ENCODE measurements around the gene COL6A1.

Gene COL6A1, protein sequence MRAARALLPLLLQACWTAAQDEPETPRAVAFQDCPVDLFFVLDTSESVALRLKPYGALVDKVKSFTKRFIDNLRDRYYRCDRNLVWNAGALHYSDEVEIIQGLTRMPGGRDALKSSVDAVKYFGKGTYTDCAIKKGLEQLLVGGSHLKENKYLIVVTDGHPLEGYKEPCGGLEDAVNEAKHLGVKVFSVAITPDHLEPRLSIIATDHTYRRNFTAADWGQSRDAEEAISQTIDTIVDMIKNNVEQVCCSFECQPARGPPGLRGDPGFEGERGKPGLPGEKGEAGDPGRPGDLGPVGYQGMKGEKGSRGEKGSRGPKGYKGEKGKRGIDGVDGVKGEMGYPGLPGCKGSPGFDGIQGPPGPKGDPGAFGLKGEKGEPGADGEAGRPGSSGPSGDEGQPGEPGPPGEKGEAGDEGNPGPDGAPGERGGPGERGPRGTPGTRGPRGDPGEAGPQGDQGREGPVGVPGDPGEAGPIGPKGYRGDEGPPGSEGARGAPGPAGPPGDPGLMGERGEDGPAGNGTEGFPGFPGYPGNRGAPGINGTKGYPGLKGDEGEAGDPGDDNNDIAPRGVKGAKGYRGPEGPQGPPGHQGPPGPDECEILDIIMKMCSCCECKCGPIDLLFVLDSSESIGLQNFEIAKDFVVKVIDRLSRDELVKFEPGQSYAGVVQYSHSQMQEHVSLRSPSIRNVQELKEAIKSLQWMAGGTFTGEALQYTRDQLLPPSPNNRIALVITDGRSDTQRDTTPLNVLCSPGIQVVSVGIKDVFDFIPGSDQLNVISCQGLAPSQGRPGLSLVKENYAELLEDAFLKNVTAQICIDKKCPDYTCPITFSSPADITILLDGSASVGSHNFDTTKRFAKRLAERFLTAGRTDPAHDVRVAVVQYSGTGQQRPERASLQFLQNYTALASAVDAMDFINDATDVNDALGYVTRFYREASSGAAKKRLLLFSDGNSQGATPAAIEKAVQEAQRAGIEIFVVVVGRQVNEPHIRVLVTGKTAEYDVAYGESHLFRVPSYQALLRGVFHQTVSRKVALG

DNA sequence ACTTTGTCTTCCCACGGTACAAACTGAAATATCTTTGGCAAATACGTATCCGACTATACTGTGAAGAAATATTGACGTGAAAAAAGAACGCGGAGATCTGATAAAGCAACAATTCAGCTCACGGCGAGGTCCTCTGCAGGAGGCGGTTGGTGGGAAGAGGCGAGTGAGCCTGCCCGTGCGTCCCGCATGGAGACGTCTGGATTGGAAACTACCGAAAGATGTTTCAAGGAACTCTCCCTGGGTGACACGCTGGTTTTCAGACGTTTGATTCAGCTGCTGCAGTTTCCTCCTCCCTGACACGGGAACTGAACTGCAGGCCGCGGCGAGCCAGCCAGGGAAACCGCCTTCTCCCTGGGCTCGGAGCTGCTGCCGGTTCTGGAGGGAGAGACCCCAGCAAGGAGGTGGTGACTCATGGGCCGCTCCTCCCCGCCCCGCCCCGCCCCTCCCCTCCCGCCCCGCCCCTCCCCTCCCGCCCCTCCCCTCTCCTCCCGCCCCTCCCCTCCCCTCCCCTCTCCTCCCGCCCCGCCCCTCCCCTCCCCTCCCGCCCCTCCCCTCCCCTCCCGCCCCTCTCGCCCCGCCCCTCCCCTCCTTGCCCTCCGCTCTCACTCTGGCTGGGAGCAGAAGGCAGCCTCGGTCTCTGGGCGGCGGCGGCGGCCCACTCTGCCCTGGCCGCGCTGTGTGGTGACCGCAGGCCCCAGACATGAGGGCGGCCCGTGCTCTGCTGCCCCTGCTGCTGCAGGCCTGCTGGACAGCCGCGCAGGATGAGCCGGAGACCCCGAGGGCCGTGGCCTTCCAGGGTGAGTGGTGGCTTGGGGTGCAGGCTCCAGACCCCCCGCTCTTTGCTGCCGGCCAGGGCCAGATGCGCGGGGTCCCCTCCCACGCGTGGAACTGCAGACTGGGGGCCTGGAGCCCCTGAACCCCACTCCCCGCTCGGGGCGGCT is at the start of gene COL6A1:
Gene COL6A1, plus strand, starts transcription at position 620 of the 941 bp plus-strand sequence. Its CDS starts 81 bp downstream, at position 701.
- peak; percentile 41 for DNase-seq (ENCODE audit: low spot score)

DNA sequence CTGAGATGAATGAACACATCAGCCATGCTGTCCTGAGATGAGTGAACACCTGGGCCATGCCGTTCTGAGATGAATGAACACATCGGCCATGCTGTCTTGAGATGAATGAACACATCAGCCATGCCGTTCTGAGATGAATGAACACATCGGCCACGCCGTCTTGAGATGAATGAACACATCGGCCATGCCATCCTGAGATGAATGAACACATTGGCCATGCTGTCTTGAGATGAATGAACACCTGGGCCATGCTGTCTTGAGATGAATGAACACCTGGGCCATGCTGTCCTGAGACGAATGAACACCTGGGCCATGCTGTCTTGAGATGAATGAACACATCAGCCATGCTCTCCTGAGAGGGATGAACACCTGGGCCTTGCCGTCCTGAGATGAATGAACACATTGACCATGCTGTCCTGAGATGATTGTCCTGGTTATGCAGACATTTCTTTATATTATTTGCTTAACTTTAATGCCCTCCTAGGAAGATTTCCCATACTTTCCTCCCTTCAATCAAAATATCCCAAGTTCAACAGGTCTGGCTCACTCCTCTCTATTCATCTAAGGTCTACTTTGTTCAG is 48.6 kb upstream of the COL6A1 start:
- DNase-seq (ENCODE audit: low spot score): no peak

DNA sequence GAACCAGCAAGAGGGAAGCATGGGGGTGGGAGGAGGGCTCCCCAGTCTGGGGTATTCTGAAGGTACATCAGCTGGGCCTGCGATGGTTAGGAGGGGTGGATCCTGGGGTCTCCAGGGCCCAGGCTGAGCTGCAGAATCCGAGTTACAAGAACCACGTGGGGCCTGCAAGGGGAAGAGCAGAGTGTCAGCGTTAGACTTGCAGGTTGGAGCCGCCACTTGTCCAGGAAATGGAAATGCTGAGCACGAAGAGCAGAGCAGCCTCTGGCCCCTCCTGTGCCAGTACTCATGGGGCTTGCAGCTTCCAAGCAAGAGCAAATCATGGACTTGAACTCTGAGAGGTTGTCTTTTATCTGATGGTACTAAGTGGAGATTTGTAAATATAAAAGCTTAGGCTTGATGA is 47.5 kb upstream of the COL6A1 start:
- DNase-seq (ENCODE audit: low spot score): no peak

DNA sequence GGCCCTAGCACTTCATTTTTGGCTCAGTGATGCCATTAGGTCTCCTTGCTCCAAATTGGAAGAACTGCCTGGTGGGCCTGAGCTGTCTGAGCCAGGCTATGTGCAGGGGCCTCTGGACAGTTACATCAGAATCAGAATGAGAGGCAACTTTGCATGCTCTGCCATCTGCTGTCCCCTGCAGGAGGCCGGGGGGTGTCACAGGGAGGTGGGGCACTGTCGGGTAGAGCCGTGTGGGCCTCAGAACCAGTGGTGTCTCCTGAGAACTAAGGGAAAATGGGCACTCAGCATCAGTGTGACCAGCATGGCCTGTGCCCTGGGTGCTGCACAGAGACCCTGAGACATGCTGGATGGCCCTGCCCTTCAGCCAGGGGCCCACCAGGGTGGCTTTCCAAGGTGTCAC is 47.0 kb upstream of the COL6A1 start:
- DNase-seq (ENCODE audit: low spot score): no peak

DNA sequence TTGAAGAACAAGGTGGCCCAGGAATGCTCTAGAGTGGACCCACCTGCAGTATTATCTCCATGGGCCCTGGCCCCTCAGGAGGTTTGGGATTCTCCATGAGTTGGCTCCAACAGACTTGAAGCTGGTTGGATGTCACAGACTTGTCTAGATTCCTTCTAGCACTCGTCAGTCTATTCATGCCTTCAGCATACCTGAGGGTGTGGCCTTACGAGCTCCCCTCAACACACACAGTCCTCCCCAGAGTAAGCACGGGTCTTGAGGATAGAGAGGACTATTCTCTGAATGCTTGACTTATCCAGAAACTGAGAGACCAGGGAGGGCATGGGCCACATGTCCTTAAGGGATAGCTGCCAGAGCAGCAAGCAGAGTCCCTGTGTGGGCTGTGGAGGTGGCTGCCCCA is 45.9 kb upstream of the COL6A1 start:
- no peak for DNase-seq (ENCODE audit: low spot score)

DNA sequence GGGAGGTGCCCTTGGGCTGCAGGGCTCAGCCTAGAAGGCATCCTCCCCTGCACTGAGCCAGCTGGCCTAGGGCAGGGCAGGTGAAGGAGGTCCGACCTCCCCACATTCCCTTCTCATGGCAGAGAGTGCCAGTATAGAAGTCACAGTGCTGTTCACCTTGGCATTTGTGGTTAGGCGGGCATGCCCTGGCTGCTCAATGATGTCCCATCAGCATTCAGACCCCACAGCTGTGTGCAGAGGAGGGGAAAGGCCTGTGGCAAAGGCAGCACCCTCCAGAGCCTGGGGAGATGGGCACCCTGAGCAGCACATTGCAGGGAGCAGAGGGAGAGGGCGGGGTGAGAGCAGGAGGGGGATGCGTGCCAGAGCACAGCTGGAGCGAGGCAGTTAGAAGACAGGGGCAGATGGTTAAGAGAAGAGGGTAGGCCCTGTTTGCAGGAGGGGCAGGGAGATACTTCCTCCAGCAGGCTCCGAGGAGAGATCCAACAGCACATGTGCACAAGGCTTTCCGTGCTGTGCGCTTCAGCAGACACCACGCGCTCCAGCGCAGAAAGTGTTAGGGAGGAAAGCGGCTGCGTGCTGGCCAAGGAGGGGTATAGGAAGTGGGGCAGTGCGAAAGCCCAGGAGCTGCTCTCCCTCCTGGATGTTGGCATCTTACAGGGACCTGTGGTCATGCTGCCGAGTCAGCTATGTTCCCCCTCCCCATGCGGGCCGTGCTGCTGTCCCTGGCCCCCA is 43.7 kb upstream of the COL6A1 start:
- DNase-seq (ENCODE audit: low spot score): no peak

DNA sequence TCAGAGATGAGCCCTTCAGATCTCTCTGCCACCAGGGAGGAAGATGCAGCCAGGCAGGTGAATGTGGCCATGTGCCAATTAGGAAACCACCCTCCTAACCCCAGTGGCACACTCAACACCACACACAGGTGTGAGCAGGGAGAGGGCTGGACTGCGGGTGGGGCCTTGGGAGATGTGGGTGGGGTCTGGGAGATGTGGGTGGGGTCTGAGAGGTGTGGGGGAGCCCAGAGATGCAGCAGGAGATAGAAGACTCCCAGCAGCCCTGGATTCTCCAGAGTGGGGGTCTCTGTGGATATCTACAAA is 43.2 kb upstream of the COL6A1 start:
- no peak for DNase-seq (ENCODE audit: low spot score)

DNA sequence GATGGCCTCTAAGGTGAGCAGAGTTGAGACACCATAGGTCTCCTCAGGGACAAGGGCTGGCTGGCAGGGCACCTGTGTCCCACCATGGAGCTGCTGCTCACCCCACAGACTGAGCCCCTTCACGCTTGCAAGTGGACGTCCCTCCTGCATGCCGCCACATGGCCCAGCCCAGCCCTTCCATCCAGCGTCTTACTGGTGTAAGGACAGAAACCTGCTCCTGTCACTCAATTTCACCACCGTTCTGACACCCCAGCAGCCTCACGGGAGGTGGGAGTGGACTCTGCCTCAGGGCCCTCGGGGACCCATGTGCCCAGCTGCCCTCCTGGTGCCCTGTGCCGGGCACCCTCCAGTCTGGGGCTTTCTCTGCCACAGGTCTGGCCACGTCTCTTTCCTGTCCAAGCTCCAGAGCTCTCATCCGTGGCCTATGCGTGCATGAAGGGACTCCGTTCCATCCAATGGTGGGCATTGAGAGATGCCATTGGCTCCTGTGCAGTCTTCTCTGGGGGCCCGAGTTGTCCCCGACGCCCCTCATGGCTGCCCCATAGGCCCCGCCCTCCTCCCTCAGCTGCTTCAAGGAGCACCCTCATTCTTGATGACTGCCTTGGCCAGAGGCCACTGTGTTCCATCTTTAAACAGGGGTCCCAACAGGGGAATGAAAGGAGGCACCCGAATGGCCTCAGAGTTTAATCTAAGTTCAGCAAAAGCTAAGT is 42.6 kb upstream of the COL6A1 start:
- DNase-seq (ENCODE audit: low spot score): no peak

DNA sequence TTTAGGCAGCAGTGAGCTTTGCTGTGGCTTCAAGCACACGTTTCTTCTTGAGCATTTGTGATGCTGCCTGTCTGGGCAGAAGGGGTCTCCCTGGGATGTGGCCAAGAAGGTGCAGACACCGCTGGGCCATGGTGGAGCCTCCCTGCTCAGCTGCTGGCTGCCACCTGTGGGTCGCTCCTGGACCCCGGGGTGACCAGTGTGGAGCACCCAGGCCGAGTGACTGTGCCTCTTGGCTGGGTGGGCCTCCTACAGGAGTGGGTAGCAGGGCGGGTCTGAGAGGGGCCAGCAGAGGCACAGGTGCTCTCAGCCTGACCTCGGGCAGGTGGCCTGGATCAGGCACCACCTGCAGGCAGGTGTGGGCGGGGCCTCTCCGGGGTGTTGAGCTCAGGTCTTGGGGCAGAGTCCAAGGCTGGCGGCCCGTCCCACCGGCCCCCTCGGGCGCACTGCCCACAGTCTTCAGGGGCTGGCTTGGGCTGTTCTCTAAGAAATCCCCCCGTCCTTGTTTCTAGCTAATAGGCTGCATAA is 42.0 kb upstream of the COL6A1 start:
- no peak for DNase-seq (ENCODE audit: low spot score)

DNA sequence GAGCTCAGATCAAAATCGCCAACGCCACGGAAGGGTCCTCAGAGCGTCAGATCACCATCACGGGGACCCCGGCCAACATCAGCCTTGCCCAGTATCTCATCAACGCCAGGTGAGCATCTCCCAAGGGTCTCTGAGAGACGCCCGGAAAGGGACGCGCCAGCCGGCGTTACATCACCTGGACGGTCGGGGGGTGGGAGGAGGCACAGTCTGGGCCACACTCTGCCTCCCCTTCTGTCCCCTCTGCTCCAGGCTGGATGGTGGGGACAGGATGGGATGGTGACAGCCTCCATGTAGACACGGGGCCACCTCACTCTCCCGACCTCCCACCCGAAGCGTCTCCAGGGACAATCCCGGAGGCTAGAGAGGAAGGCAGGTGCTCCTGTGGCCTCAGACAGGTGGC is 41.5 kb upstream of the COL6A1 start:
- DNase-seq (ENCODE audit: low spot score): no peak

DNA sequence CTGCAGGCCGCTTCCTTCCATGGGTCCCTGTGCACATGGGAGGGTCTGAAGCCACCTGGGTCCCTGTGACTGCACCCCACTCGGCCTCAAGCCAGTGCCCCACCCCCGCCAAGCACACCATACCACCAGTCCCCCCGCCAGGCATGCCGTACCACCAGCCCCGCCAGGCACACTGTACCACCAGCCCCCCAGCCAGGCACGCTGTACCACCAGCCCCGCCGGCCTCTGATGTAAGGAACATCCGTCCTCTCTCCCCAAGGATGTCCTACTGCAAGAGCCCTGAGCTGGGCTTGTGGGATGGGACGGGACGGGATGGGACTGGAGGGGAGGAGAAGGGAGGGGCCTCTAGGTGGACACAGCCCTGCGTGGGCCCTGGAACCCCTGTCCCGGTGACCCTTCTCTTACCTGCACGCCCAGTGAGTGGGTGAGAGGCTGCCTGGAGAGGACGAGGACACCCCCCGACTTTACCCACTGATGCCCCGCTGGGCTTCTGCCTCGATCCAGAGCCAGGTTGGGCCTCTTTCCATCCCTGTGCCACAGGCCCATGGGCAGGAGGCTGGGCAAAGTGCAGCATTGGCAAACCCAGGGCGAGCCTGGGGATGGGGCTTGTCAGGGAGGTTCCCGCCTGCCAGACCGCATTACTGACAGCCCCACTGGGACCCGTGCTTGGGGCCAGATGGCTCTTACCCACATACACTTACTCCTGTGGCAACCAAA is 40.8 kb upstream of the COL6A1 start:
- no peak for DNase-seq (ENCODE audit: low spot score)

DNA sequence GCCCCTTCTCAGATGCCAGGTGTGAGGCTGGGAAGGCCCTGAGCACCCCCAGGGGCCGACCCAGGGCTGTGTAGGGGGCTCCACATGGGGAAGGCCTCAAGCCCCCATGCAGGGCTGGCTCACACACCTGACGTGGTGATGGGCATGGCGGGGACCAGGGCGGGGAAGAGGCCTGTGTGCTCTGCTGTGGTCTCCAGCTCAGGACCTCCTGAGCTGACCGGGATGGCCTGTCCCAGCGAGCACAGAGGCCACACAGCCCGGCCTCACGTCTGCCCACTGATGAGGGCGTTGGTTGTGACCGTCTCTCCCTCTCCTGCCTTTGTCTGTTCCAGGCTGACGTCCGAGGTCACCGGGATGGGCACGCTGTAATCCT is 40.2 kb upstream of the COL6A1 start:
- no peak for DNase-seq (ENCODE audit: low spot score)

DNA sequence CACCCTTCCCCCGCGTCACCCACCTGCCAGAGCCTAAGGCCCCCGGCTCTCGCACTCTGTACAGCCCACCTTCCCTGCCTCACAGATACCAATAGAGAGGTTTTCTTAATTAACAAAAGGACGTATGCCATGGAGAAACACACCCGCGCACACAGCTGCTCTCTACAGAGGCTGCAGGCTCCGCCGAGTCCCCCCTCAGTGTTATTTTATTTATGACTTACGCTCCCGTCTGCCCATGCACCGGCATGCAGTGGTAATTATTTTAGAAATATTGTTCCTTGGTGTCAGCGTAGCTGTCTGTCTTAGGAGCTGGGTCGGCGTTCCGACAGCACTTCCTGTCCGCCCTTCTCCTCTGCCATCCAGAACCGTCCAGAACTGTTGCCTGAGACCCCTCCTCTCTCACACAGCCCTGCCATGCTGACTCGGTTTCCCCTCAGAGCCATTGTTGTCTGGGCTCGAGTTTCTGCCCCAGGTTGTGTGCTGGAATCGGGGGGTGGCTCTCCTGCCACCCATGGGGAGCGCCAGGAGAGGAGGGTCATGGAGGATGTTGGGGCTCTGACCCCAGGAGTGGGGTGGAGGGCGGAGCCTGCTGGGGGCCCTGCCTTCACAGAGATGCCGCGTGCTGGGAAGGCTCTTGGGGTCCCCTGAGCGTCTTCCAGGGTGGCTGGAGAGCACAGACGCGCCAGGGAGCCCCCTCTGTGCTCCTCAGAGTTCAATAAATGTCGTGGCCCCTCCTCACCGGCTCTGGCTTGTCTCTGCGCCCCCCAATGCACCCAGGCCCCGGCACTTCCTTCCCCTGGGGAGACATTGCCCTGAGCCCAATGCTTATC is 39.6 kb upstream of the COL6A1 start:
- DNase-seq (ENCODE audit: low spot score): no peak

DNA sequence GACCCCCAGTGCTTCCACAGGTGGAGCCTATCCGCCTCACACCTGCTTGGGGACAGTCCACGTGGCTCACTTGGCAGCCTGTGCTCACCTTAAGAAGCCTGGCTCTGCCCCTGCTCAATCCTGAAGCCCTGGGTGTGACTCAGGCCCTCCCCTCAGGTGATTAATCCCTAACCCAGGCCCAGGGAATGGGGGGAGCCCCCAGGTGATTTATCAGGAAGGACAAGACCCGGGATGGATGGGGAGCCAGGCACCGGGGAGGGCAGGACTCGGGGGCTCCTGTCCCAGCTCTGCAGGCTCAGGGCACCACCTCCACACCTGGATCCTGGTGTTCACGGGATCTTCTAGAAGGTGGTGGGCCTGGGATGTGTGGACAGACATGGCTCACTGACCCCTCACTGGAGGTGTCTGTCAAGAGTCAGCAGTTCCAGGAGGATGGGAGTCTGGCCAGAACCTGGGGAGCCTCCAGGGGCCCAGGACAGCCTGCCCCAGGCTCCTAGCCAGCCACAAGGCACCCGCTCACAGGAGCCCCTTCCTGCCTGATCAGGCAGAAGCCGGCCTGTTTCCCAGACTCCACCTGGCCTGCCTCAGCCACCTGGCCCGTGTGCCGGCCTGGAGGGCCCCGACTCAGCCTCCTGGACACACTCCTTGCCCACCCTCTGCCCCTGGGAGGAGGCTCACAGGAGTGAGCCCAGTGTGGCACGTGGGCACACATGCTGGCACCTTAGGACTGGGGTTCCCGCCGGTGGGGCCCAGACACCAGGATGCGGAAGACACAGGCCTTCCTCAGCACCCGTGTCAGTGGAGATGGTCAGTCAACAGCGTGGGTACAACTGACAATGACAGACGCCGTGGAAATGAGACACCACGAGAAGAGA is 38.6 kb upstream of the COL6A1 start:
- no peak for DNase-seq (ENCODE audit: low spot score)

DNA sequence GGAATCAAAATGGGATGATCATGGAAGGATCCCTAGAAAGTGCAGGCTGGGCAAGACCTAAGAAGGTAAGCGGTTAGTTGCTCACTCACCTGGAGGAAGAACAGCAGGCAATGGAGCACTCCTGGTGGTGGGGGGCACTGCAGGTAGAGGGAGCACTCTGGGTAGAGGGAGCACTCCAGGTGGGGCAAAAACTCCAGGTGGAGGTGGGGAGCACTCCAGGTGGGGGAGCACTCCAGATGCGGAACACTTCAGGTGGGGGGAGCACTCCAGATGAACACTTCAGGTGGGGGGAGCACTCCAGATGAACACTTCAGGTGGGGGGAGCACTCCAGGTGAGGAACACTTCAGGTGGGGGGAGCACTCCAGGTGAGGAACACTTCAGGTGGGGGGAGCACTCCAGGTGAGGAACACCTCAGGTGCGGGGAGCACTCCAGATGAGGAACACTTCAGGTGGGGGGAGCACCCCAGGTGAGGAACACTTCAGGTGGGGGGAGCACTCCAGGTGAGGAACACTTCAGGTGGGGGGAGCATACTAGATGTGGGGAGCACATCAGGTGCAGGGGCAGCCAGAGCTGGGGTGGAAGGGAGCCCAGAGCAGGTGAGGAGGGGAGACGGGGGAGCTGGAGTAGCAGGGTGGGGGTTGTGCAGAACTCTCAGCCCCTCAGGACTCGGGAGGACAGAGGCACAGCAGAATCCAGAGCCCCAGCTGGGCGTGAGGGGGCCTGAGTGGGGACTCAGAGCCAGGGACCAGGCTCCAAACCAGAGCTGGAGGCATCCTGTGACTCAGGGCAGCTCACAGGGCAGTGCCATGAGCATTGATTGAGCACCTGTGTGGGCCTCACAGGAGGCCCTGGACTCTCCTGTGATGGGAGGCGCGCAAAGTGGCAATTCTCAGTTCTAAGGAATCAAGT is 37.7 kb upstream of the COL6A1 start:
- no peak for DNase-seq (ENCODE audit: low spot score)

DNA sequence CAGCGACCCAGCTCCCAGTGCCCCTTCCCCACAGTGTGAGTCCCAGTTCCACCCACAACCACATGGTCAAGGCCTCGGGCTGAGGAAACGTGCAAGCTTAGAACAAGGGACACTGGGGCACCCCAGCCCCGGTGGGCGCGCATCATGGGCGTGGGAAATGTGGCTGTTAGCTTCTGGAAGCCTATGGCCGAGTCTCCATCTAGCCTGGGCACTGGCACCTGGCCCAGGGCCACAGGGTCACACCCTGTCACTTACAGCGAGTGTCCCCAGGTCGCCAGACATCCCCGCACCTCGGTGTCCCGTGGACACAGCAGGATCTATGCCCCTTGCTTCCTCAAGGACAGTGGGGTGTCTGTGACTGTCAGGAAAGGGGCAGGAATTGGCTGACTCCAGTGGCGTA is 37.0 kb upstream of the COL6A1 start:
- no peak for DNase-seq (ENCODE audit: low spot score)

Data from CD4-positive, alpha-beta T cell treated with Interleukin-2 at 100 ng/mL for 4 hours (primary cell).